ENCODE measurements around the gene ARHGAP26. TPM values are rescaled to one million over a fixed set of nuclear protein-coding genes. Genes with fewer than 3 reads are reported as not detected.

ARHGAP26 gene
- total and polyA plus RNA-seq, 2 donors (not counting 3 experiments of a cell fraction or from before 2014, with no cell fraction given), result 3.1 to 16.2 TPM

DNA sequence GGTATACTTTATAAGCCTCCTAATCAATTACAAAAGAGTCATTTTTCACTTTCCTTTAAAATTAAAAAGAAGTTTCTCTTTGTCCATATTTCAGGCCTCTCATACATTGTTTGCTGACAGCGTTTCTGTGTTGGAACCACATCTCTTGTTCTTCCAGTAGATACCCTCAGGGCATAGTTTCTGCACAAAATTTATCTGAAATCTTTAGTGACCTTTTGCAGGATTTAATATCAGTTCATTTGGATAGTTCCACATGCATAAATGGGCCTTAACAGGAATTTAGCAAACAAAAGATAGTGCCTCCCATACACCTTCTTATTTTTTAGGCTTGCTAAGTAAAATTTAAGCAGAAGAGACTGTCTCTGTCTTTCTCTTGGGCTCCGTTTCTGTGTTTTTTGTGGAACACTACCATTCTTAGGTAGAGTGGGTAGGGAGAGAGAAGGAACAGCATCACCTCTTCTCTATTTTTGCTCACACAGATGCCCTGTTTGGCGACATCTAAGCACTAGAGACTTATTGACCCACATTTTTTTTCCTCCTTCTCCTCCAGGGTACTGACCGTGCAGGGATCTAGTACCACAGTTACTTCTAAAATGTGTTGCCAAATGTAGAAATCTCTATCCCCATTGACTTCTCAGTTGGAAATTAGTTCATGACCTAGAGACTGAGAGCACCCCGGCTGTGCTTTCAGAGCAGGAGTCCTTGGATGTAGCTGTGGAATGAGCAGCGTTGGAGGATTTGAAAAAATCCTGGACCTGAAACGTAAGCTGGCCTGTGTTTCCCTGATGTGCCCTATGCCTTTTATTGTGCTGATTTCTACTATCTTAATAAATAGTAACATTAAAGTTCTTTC lies 22.1 kb downstream of the ARHGAP26 start:
- H2AFZ ChIP-seq (ENCODE audit: low read depth, low read length), result no peak overlapping the region
- intact Hi-C loops (cut with micrococcal nuclease) (no loop called here), dilution Hi-C loops (cut with MboI; ENCODE audit: extremely low pct_ligation_motif_present, low sequenced_read_pairs) (no loop called here)
- H4K20me1 ChIP-seq (replicated peaks; ENCODE audit: control insufficient read depth, extremely low read depth, insufficient read depth, low read length), result no peaks in the 10 kb centered on the region
- FAIRE-seq (no peak), DNase-seq (ENCODE audit: low read depth, low spot score) (no peak)
- TF ChIP-seq CTCF (IDR thresholded peaks at IDR 0.05; ENCODE audit: extremely low read depth in 1 of 2, insufficient read depth in 1 of 2, low read depth in 1 of 2, low read length in 2 of 2) (no peak), JUN (IDR thresholded peaks at IDR 0.05; ENCODE audit: borderline replicate concordance, insufficient read depth, insufficient read length, low read depth) (no peak), EZH2 (IDR thresholded peaks at IDR 0.05; ENCODE audit: borderline replicate concordance, low read depth, low read length, severe bottlenecking) (no peak), POLR2AphosphoS5 (IDR thresholded peaks at IDR 0.05; ENCODE audit: insufficient read depth, low read depth, low read length) (no peak), MYC (IDR thresholded peaks at IDR 0.05; ENCODE audit: low read depth, low read length) (no peak), POLR2A (IDR thresholded peaks at IDR 0.05; ENCODE audit: low read depth, low read length) (no peak), FOS (IDR thresholded peaks at IDR 0.05; ENCODE audit: borderline replicate concordance, insufficient read depth, low read length) (no peak), MAX (IDR thresholded peaks at IDR 0.05; ENCODE audit: insufficient read depth, insufficient read length) (no peak), GATA2 (IDR thresholded peaks at IDR 0.05; ENCODE audit: insufficient read depth, insufficient read length, low read depth, low read length) (no peak)
- H3K27ac ChIP-seq (ENCODE audit: insufficient read depth, low read depth, low read length), result no peak overlapping the region
- H3K4me1 ChIP-seq (ENCODE audit: control insufficient read depth, extremely low read depth, insufficient read depth, low read length), result no peaks in the 10 kb centered on the region
- no peaks in the 10 kb centered on the region for H3K9me3 ChIP-seq (replicated peaks; ENCODE audit: control insufficient read depth, insufficient read depth, low read length)
- no peaks in the 10 kb centered on the region for H3K79me2 ChIP-seq (ENCODE audit: control insufficient read depth, insufficient read depth, low read length)
- CTCF ChIA-PET, result no interaction called here
- H3K4me2 ChIP-seq (ENCODE audit: insufficient read depth, low read length), result no peak overlapping the region
- POLR2A ChIA-PET, result interaction anchor here (0.7 kb wide), 1 partner anchor 10 kb away, joined by 8 read pairs; no protein-coding TSS in a partner anchor
- no peaks in the 10 kb centered on the region for H3K9me1 ChIP-seq (replicated peaks; ENCODE audit: control insufficient read depth, extremely low read depth, insufficient read depth, low read length)
- no peak overlapping the region for H3K9ac ChIP-seq (replicated peaks; ENCODE audit: extremely low read depth, insufficient read depth, low read length)
- no peaks in the 10 kb centered on the region for H3K27me3 ChIP-seq (ENCODE audit: control insufficient read depth in 2 of 2, insufficient read depth in 2 of 2, low read length in 2 of 2)
- no peaks in the 10 kb centered on the region for H3K36me3 ChIP-seq (ENCODE audit: control insufficient read depth in 2 of 2, extremely low read depth in 1 of 2, insufficient read depth in 2 of 2, low read length in 2 of 2)
- H3K4me3 ChIP-seq (replicated peaks in 1 of 3; ENCODE audit: insufficient read depth in 1 of 3, low read depth in 1 of 3, low read length in 3 of 3), result no peak overlapping the region
- BruUV-seq (replicated peaks), result no TSS peak
